ENCODE measurements around the gene GMPR2. TPM values are rescaled to one million over a fixed set of nuclear protein-coding genes. Genes with fewer than 3 reads are reported as not detected.

The GMPR2 gene
- total and polyA plus RNA-seq, 11 donors, result 23.9 to 55.9 (median 31.5) TPM

- DNase-seq, result no peak
- Histone ChIP-seq H3K4me1 (peaks cover 0 to 4% (median 0%) of the 10 kb centered on the region in 12 donors), H3K27ac (no peak overlapping the region), H3K27me3 (no peaks in the 10 kb centered on the region), H3K4me3 (no peak overlapping the region), H3K9me3 (peaks cover 0 to 2% (median 0%) of the 10 kb centered on the region in 12 donors), H3K36me3 (peaks cover 0 to 86% (median 62%) of the 10 kb centered on the region in 9 donors)
- intact Hi-C loops (cut with DNase I), result no loop called here
- TF ChIP-seq POLR2A (IDR thresholded peaks at IDR 0.05), result no peak
- no peak for TF ChIP-seq CTCF (IDR thresholded peaks at IDR 0.05)
- 96 to 99% (median 97%) methylated on average over 11 of the region's 11 CpGs for WGBS, 4 donors
- ATAC-seq, result no peak
Observed at GRCh38 chr14:24206260-24207103, 26.2 kb upstream of the GMPR2 start.

- 91 to 99% (median 97%) methylated on average over 5 of the region's 5 CpGs for WGBS, 4 donors
- no peaks in the 10 kb centered on the region for H3K27me3 ChIP-seq
- H3K4me1 ChIP-seq, result peaks cover 0 to 8% (median 0%) of the 10 kb centered on the region in 12 donors
- intact Hi-C loops (cut with DNase I), result no loop called here
- DNase-seq (no peak), ATAC-seq (no peak)
- H3K9me3 ChIP-seq, result no peaks in the 10 kb centered on the region
- H3K36me3 ChIP-seq, result peaks cover 0 to 83% (median 62%) of the 10 kb centered on the region in 9 donors
- no peak overlapping the region for H3K4me3 ChIP-seq
- no peak overlapping the region for H3K27ac ChIP-seq
- TF ChIP-seq CTCF (IDR thresholded peaks at IDR 0.05) (no peak), POLR2A (IDR thresholded peaks at IDR 0.05) (no peak)
Observed at GRCh38 chr14:24207104-24207551, 25.6 kb upstream of the GMPR2 start.

GRCh38 chr14:24207625-24208024, 25.1 kb upstream of the GMPR2 start:
- ATAC-seq, result no peak
- intact Hi-C loops (cut with DNase I), result no loop called here
- Histone ChIP-seq H3K27ac (no peak overlapping the region), H3K27me3 (no peaks in the 10 kb centered on the region), H3K4me3 (no peak overlapping the region), H3K9me3 (no peaks in the 10 kb centered on the region), H3K36me3 (peaks cover 0 to 80% (median 62%) of the 10 kb centered on the region in 9 donors), H3K4me1 (peaks cover 0 to 13% (median 2%) of the 10 kb centered on the region in 12 donors)
- no peak for TF ChIP-seq CTCF (IDR thresholded peaks at IDR 0.05)
- TF ChIP-seq POLR2A (IDR thresholded peaks at IDR 0.05), result no peak
- DNase-seq, result no peak
- 96 to 100% (median 99%) methylated on average over 2 of the region's 2 CpGs for WGBS, 4 donors

- TF ChIP-seq CTCF (IDR thresholded peaks at IDR 0.05) (no peak), POLR2A (IDR thresholded peaks at IDR 0.05) (no peak)
- Histone ChIP-seq H3K27me3 (no peaks in the 10 kb centered on the region), H3K36me3 (peaks cover 0 to 59% (median 48%) of the 10 kb centered on the region in 9 donors), H3K4me1 (peaks cover 3 to 38% (median 20%) of the 10 kb centered on the region in 12 donors), H3K9me3 (no peaks in the 10 kb centered on the region), H3K27ac (no peak overlapping the region), H3K4me3 (no peak overlapping the region)
- WGBS, 4 donors, result 91 to 97% (median 92%) methylated on average over 6 of the region's 6 CpGs
- intact Hi-C loops (cut with DNase I), result no loop called here
- ATAC-seq (no peak), DNase-seq (no peak)
Observed at GRCh38 chr14:24211311-24211710, 21.4 kb upstream of the GMPR2 start.
